ENCODE measurements around the gene GLDN. TPM values are rescaled to one million over a fixed set of nuclear protein-coding genes. Genes with fewer than 3 reads are reported as not detected.

The GLDN gene
- total RNA-seq, 5 donors from 2014 or later (not counting 1 experiment from before 2014, with no cell fraction given): 0.18 TPM; not detected in 4

Other genes with a start within 250 kb of the GLDN start
- gene TNFAIP8L3, start 246.7 kb upstream of the GLDN start, total RNA-seq: not detected
- gene CYP19A1, start 3.1 kb upstream of the GLDN start, total RNA-seq: under 1 TPM in 1 of 5 donors, not detected in 4; 0.23 TPM